Fibroblast of villous mesenchyme (primary cell): ENCODE results near the gene ARSG. TPM values are rescaled to one million over a fixed set of nuclear protein-coding genes. Genes with fewer than 3 reads are reported as not detected.
A peak's percentile ranks its signal among the peaks of the same experiment; 100 is the strongest.

Experiments used
- DNase-seq: peaks from one replicate; pipeline ENCODE4 v3.0.0-alpha.2; 2010; ENCODE audit warnings: low read depth
- H3K4me3 ChIP-seq: 2 replicates; pipeline ENCODE4 v1.5.1; 2011; ENCODE audit warnings: low read depth, mild to moderate bottlenecking, low read length
- CTCF ChIP-seq: IDR thresholded peaks from 2 replicates; pipeline ENCODE4 v1.5.1; 2012; ENCODE audit warnings: low read depth, mild to moderate bottlenecking, low read length; ENCODE audit not compliant: insufficient read depth
- total RNA-seq: library from RNA; depleted of rRNA; stranded (reverse); fragments of >200 nt; gene quantifications from 2 replicates; pipeline ENCODE4 v1.2.3, GENCODE V29; 2012

Gene ARSG
- total RNA-seq, 1 donor: 5.6 TPM

DNA sequence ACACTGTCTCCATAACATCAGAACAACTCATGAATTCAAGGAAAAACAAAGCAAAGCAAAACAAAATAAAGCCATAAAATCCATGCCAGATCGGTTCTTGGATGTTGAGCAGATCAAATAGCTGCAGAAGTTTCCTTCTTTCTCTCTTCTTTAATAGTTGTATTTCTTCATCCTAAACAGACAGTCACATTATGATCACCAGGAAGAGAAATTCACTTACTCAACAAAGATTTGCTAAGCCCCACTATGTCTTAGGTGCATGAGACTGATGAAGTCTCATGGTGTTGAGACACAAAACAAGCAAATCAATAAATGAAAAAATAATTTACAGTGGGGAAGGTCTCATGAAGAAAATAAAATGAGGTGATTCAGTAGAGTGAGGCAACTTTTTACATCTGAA, 93.2 kb downstream of the ARSG start:
- H3K4me3 ChIP-seq: no peak overlapping the region
- peak; percentile 90 for DNase-seq
- no peak for TF ChIP-seq CTCF

DNA sequence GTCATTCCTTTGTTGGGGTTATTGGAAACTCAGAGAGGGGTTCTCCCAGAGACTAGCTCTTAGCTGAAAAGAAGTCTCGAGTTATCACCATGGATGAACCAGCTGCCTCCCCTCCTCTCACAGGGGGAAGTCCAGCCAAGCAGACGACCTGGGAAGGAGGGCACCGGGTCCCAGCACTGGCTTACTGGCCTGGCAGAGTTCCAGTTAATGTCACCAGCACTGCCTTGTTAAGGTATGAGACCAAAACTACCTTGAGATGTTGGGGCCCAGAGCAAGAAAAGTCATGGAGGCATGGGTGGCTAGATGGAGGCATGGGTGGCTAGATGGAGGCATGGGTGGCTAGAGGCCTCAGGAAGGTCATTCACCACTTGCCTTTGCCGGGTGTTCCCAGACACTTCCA, 93.6 kb downstream of the ARSG start:
- DNase-seq: no peak
- H3K4me3 ChIP-seq: no peak overlapping the region
- no peak for TF ChIP-seq CTCF

- DNase-seq: no peak
- H3K4me3 ChIP-seq: no peak overlapping the region
- TF ChIP-seq CTCF: no peak
Observed at GRCh38 chr17:68385490-68386215, 94.4 kb downstream of the ARSG start.

DNA sequence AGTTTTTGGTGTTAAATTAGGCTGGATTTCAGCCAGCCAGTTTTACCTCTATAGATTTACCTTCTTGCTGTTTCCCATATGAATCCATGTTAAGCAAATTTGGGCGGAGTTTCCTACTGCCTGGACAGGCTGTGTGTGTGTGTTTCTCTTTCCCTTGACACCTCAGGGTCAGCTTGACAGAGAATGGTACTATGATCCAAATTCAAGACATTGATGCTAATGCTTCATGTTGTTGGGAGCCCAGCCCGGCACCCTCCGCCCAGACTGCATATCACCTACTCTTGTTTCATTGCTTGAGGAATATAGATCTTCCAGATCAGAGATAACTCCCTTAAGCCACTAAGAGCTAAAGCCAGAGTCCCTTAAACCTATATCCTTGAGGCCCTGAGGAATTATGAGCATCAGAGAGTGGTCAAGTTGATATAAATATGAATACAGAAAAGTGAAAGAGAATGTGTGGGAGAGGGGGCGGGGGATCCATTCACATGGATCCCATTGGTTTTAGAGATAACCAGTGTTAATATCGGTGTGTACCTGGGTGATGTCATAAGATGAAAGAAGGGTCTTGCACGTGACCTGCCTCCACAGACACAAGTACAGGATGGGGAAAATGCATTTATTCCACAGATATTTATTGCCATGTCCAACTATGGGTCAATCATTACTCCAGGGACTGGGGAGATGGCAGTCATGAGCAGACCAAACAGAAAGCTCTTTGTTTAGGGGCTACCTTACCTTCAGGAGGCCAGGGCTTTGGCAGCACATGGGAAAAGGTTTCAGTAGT, 96.3 kb downstream of the ARSG start:
- no peak overlapping the region for H3K4me3 ChIP-seq
- no peak for TF ChIP-seq CTCF
- DNase-seq: no peak

DNA sequence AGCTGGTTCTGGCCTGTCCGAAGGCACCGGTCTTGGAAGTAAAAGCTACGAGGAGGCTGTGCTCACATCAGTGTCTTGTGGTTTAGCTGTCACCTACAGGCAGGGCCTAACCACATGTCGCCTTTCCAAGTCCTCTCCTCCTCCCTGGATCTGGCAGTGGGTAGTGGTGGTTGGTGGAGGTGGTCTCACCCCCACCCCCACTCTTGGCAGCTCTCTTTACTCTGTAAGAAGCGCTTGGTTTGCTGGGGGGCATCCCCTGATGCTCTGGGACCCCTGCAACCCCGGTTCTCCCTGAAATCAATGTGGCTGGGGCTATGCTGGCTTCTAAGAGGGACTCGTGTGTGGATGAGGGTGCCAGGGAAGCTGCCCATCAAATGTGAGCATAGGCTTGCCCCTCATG, 97.7 kb downstream of the ARSG start:
- no peak overlapping the region for H3K4me3 ChIP-seq
- DNase-seq: no peak
- TF ChIP-seq CTCF: no peak

GRCh38 chr17:68390888-68391545, 99.7 kb downstream of the ARSG start:
- no peak overlapping the region for H3K4me3 ChIP-seq
- no peak for DNase-seq
- no peak for TF ChIP-seq CTCF
